HG03571 (cell line): Measurements from ENCODE around the gene UROC1.

Experiments used
- ATAC-seq: cut with Tn5 transposase; IDR thresholded peaks from one replicate; pipeline ENCODE4 v1.9.1; 2021; ENCODE audit not compliant: unreplicated experiment

Gene UROC1

DNA sequence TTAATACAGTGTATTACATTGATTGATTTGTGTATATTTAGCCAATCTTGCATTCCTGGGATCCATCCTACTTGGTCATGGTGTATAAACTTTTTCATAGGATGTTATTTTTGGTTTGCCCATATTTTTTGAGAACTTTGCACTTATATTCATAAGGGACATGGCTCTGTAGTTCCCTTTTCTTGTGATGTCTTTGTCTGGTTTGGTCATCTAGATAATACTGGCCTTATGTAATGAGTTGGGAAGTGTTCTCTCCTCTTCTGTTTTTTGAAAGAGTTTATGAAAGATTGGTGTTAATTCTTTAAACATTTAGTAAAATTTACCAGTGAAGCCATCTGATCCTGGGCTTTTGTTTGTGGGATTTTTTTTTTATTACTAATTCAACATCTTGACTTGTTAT is 15.9 kb upstream of the UROC1 start:
- no peak for ATAC-seq

GRCh38 chr3:126531051-126531330 is 13.4 kb upstream of the UROC1 start:
- ATAC-seq, result no peak

DNA sequence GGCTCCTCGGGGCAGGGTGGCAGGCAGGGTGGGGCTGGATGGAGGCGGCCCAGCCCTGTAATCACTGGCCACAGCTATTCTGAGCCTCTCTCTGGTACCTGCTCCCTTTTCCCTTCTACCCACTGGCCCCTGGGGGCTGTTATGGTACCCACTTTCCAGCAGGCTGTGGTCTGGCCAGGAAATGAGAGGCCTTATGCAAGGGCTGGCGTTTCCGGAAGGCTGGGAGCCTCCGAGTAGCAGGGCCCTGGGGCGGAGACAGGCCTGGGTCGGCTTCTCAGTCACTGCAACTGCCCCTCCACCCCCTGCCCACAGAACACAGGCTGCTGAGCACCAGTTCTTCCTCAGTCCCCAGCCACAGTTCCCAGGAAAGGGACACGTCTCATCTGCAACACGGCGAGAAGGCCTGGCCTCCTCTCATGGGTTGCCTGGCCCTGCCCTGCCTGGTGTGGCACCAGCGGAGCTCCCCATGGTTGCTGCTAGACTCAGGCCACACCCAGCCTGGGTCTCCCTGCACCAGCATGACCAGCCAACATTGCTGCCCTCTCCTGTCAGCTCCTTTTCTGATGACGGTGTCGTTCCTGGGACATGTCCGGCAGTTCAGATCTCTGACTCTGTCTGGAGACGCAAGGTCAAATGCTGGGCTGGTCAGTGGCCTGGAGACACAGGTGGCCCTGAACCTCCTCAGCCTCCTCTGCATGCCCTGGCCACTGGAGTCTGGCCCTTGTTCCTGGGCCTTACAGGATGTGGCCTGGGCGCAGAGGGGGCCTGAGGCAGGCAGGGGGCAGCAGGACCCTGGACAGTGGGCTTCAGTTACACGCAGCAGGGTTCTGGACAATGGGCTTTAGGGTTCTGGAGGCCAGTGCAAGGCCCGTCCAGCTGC is 12.8 kb upstream of the UROC1 start:
- ATAC-seq, result no peak

DNA sequence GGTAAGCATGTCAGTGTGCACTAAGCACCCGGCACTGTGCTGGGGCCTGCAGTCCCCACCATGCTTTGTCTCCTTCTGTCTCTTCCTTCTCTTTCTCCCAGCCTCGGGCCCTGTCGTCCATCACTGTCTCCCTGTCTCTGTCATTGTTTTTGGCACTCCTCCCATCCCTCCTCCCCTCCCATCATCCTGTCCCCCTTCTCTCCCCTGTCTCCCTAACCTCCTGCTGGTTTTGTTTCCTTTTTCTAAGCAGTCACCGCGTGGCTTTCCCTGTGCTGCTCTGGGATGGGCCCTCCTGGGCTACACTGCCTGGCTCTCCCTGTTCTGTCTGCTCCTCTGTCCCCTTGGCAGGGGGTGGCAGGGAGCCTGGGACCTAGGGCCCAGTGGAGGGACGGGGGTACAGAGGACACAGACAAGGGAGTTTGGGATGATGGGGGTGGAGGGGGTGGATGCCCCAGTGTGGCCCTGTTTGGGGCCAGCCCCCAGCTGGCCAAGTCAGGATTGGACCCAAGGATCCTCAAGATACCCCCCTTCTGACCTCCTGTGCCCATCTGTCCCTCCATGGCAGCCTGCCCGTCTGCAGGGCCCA is 12.1 kb upstream of the UROC1 start:
- ATAC-seq, result no peak

GRCh38 chr3:126528800-126529541 is 11.4 kb upstream of the UROC1 start:
- no peak for ATAC-seq

- no peak for ATAC-seq
Observed at GRCh38 chr3:126528419-126528799, 10.8 kb upstream of the UROC1 start.

DNA sequence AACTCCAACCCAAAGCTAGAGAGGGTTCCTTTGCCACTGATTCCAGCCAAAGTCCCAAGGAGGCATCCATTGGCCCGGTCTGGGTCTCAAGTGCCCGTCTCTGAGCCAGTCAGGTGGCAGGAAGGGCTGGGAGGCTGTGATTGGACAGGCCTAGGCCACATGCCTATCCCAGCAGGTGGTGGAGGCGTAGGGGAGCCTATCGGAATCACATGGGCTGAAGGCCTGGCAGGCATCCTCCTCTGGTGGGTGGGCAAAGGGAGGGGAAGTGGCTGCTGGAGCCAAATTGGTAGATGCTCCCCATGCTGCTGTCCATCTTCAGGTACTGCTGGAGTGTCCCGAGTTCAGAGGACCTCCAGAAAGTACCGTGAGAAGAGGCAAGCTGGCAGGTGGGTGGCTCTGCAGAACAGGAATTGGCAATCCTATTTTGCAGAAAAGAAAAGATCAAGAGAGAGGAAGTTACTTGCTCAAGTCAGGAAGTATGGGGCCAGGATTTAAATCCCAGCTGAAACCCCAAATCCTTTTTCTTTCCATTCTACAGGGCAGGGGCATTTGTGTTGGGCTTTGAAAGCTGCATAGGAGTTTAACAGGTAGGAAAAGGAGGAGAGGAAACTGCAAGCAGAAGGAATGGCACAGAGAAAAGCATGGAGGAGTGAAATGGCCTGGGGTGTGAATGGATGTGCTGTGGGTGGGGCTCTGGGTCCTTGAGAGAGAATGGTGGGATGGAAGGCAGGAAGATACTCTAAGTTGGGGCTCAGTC is 10.1 kb upstream of the UROC1 start:
- no peak for ATAC-seq

GRCh38 chr3:126527006-126527405 is 9.4 kb upstream of the UROC1 start:
- ATAC-seq, result no peak

DNA sequence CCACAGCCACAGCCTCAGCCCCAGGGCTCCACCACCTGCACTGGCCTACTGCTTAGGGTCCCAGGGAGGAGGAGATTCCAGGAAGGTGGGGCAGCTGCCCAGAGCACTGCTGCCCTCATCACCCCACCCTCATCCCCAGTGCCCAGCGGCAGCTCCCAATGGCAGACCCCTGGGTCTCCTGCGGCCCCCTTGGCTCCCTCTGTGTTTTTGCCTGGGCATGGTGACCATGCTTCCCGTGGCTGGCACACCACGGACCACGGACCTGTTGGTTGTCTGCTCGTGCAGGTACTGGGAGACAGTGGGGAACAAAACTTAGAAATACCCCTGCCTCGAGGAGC is 9.1 kb upstream of the UROC1 start:
- ATAC-seq, result no peak

DNA sequence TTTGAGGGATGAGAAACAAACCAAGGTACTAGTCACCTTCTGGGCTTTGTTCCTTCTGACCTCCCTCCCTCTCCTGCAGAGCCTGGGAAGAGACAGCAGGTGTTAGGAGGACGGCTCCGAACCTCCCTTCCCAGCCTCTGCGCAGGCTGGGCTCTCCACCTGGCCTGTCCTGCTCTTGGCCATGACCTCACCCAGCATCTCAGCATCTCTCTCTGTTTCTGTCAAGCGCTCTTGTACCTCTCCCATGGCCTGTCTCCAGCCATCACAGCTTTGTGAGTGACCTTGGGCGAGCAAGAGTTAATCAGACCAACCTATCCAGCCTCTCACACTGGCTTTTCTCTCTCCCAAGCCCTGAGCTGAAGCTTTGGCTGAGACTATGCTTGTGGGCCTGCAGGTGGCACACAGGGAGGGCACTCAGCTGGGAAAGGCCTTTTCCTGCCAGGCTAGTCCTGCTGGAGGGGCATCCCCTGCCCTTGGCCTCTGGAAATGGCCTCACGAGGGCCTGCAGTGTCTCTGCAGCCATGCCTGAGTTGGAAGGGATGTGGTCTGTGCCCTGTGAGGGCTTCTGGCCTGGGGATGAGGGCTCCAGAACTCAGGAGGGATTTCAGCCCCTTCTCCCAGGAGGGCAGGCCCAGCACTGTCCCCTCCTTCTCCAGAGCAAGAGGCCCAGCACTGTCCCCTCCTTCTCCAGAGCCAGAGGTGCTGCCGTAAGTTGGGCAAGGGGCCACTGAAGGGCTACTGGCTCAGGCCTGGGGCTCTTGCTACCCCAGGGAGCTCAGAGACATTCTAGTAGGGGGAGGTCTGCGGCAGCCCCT is 8.5 kb upstream of the UROC1 start:
- ATAC-seq, result no peak

DNA sequence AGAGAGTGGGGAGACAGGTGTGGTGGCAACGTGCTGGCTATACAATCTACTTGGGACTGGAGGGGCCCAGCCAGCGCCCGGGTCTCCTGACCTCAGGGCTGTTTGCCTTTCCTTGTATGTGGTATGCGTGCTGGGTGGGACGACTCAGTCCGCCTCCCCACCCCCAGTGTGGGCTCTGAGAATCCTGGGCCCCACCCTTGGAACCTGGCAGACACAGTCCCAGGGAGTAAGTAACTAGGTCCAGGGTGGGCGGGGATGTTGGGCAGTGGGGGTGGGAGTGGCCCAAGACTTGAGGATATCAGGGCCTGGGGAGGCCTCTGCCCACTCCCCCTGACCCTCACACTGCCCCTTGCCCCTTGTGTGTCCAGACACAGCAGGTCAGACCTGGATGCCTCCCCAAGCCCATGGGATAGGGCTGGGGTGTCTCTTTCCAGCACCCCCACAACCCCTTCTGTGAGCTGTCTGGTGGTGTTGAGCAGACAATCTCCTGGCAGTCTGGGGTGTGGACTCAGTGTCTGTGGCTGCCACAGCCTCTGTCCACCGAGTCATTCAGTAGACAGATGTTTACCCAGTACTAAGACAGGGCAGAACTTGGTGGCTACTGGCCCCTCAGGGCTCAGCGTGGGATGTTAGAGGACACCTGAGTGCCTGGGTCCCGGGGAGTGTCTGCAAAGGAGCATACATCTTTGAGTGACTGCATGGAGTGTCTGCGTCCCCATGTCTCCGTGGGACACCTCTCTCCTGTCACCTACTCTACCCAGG is 7.7 kb upstream of the UROC1 start:
- no peak for ATAC-seq

- ATAC-seq, result no peak
Observed at GRCh38 chr3:126524429-126524988, 6.9 kb upstream of the UROC1 start.

GRCh38 chr3:126523745-126524428 is 6.3 kb upstream of the UROC1 start, which contains the start of gene CHST13:
CHST13 (plus strand) TSS chr3:126524155; CDS start chr3:126524333, 178 bp downstream.
- ATAC-seq, result no peak

DNA sequence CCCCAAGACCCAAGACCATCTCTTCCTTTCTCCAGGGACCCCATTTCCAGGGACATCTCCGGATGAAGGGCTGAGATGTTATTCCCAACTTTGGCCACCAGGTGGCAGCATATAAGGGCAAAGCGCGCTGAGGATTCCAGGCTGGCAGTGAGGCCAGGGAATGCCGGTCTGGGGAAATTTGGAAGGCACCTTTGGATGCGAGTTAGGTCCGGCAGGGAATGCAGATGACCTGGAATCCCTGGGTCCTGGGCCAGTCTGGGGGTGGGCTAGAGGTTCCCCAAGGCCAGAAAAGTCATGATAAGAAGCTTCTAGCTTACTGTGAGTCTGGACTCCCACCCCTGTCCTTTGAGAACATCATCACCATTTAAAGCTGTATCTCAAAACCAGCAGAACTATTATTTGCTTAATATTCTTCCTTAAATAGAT is 4.8 kb upstream of the UROC1 start:
- ATAC-seq, result no peak

- ATAC-seq, result no peak
Observed at GRCh38 chr3:126521122-126521891, 3.7 kb upstream of the UROC1 start.

GRCh38 chr3:126519506-126520455 is 2.2 kb upstream of the UROC1 start:
- no peak for ATAC-seq

- no peak for ATAC-seq
Observed at GRCh38 chr3:126518779-126519177, 1.2 kb upstream of the UROC1 start.
